HG02885 (cell line): ENCODE measurements around the gene PIMREG.

Experiments used
- ATAC-seq: cut with Tn5 transposase; IDR thresholded peaks from one replicate; pipeline ENCODE4 v1.9.1; 2021; ENCODE audit warnings: mild to moderate bottlenecking; ENCODE audit not compliant: unreplicated experiment, poor library complexity

Gene PIMREG

DNA sequence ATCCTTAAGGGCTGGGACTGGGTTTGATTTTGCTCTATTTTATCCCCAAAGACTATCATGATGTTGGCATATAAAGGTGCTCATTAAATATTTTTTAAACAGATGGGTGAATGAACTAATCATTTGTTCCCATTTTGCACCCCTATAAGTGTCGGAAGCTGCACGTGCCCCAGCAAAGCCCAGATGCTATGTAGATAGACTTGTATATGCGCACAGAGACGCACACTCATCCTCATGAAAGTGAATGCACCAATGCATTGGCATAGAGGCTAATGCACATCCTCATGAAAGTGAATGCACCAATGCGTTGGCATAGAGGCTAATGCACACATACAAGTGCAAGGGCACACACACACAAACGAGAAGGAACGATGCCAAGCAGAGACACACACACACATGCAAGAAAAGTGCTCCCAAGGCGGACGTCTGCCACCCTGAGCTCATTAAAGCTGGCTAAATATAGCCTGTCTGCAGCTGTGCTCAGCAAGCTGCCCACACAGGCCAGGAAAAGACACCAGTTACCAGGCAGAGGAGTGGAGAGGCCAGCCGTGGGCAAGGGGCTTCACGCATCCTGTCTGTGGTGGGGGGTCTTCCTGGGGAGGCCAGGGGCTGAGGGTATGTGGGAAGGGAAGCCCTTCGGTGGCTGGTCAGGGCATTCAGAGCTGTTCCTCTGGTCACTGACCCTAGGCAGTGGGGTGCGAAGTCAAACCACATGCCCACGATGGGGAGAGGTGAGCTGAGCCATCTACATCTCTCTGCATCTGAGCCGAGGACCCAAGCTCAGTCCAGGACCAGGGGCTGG is 52.6 kb downstream of the PIMREG start:
- no peak for ATAC-seq

DNA sequence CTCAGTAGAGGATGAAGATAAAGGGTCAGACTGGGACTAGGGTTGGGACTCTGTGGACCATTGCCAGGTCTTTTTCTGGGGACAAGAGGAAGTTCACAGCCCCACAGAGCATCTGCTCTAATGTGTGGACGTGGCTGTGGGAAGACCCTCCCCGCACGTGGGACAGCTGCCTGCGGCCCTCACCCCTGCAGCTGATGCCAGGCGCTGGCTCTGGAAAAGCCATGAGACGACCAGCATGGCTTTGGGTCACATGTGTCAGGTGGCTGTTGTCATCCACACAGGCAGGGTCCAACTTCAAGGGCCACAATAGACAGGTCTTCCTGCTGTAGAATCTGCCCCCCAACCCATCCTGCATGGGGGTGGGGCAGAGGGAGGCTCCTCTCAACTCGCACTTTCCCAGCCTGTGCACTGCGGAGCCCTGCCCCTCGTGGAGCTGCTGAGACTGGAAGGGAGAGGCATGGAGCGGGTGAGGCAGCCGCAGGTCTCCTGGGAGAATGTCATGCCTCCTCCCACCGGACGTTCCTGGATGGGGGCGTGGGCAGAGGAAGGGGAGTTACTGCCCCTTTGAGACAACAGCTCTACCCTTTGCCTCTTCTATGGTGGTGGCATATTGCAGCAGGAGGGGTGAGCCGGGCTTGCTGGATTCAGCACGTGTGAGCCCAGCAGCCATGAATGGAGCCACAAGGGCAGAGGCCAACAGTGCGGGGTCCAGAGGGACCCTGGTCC is 53.4 kb downstream of the PIMREG start:
- ATAC-seq, result no peak

DNA sequence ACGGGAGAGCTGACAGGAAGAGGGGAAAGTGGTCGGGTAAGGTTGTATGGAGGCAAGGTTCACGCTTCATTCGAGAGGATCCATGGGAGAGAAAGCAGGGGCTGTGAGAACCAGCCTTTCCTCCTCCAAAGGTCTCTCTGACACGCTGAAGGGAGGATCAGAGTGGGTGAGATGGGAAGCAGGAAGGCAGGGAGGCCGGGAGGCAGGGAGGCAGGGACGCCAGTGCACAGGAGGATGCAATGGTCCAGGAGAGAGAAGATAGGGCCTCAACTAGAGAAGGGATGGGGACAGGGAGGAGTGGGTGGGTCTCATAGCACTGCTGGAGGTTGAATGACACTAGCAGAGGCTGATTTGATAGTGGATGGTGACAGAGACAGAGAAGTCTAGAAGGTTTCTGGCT is 54.1 kb downstream of the PIMREG start:
- no peak for ATAC-seq

DNA sequence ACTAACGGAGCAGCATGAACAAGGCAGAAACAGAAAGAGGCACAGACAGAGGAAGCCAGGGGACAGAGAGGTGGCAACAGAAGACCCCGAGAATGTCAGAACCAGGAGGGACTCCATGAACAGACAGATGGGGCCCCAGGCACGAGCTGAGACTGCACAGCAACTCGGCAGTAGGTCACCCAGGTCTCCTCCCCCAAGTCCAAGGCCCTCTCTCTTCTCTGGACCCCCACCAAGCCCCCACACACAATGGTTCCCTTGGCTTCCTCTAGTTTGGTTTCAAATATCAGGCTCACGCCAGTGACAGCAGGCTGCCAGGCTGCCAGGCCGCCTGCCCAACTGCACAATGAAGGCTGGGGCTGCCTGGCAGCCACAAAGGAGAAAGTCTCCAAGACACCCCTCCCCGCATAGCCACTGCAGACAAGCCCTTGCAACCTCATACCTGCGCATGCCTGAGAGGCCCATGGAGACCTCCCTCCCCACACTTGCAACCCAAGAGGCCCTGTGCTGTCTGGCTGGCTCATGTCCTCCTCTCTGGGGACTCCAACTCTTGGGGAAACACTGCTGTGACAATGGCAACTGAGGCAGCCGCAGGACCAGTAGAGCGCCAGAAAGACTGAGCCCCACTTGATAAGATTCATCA is 54.8 kb downstream of the PIMREG start:
- no peak for ATAC-seq
